Stimulated activated CD8-positive, alpha-beta memory T cell treated with anti-CD3 and anti-CD28 coated beads, Interleukin-7, amount 100 ng/mL, for 4 hours (primary cell): Measurements from ENCODE around the gene ETAA1.

Experiments
- DNase-seq, 2 donors: peaks; one replicate each; pipeline ENCODE4 v3.0.0-alpha.2; 2020; ENCODE audit warnings: low read depth in 2 of 2

ETAA1 gene

DNA sequence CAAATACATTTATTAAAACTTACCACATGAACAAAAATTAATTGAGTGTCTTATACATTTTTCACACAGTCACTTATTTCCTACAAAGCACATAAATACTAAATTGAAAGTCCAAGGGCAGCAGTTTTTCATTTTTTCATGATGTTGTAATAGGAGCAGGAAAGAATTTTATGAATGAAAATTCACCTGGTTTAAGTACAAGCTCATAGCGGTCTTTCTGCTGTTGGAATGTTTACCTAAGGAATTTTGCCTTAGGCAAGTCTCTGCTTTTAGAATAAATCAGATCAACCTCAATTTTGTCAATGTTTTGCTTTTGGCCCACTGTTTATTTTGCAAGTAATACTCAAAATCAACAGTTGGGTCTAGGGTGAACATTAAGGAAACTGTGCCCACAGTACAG lies 40.0 kb downstream of the ETAA1 start:
- DNase-seq: no peak

DNA sequence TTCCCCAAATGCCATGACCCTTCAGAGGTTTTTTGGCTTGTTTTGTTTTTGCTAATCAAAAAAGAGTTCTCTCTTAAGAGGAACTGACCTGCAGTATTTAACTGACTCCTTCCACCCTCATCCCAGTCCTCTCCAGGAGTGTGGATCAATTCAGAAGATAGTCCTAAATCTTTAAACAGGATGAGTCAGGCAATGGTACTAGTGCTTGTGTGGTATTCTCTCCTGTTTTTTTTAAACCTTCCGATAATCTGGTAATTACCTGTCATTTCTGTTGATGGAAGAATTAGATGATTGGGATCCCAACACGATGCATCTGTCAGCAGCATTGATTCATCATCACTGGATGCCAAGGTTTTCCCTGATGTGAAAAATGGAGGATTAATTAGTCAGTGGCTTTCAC lies 41.2 kb downstream of the ETAA1 start:
- DNase-seq: no peak

DNA sequence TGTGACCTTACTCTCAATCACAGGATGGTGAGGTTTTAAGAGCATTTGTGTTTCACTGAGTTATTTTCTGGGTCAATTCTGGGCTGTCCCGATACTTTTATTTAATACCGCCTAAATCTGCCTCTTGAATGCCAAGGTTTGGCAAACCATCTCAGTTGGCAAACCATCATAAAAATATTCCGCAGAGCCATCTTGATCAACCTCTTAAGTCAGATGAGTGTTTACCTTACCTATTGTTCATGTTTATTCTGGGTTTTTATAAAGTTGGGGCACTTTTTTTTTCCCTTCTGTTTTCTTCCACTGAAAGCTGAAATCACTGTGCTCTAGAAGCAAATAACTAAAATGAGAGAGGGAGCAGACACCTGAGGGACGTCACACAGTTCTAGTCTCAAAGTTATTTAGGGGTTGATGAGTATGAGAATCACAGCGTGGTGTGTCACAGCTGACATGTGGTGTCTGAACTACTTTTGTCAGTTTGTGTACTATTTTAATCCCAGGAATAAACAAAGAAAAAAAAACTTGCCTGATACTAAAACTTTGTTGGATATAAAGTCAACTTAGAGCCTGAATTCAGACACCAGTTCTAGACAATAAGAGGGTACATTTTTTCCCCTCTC lies 48.6 kb downstream of the ETAA1 start:
- no peak for DNase-seq

DNA sequence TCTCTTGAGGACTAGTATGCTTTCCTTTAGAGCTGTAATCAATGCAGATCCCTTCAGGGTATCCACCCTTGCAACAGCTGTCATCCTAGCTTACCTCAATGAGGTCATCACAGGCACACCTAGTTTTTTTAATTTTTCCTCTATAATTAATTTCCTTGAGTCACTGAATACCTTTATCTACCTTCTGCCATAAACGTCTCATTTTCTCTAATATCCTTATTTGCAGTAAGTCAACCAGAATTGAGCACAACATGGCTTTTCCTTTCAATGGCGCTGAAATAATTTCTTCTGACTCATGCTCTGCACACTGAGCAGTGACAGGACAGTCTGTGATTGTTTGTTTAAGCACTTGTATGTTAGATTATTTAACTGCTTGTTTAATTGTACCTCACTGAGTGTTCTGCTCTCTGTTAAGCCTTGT lies 49.4 kb downstream of the ETAA1 start:
- DNase-seq: no peak

DNA sequence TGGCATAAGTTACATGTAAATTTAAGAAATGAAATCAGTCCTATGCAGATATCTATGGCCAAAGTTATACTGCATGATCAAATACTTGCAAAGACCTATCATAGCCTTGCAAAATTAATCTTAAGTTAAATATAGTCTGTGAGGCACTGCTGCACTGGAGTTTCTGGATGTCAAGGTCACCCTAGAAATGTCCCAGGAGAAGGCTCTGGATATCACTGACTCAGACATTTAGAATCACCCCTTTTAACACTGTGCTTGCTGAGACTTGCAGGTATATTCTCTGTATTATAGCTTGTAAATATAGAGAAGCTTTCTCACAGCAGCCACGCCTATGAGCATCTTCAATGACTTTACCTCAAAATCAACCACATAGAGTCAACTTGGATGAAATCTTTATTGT lies 51.5 kb downstream of the ETAA1 start:
- no peak for DNase-seq

DNA sequence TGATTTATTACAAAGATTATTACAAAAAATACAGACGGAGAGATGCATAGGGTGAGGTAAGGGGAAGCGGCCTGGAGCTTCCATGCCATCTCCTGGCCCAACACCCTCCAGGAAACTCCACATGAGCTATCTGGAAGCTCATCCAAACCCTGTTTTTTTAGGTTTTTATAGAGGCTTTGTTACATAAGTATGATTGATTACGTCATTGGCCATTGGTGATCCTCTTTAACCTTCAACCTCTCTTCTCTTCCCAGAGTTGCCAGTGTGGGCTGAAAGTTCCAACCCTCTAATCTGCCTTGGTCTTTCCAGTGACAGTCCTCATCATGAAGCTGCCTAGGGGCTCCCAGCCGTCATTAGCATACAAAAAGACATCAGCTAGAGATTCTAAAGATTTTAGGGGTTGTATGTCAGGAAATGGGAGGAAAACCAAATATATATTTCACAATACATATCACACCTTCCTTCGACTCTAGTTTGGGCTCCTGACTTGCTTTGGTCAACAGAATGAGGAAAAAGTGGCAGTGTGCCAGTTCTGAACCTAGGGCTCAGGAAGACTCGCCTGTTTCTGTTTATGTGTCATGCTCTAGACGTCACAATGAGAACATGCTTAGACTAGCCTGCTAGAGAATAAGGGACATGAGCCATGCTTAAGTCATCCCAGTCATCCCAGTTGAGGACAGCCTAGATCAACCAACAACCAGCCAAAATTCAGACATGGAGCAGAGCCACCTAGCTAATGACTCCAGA lies 54.1 kb downstream of the ETAA1 start:
- DNase-seq: no peak

DNA sequence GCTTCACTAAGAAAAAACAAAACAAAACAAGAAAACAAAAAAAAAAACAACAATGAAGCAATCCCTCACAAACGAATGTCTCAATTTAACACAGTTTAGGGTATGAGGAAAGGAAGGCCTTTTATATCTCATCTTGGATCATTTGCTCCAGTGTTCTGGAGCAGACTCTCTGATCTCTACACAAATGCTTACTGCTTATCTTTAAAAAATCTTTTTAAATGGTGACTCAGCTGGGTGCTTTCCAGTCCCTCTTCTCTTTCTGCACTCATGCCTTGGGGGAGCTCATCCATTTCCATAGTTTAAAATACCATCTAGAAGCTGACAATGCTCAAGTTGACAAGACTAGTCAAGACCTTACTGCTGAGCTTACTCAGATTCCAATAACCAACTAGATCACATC lies 56.2 kb downstream of the ETAA1 start:
- no peak for DNase-seq

DNA sequence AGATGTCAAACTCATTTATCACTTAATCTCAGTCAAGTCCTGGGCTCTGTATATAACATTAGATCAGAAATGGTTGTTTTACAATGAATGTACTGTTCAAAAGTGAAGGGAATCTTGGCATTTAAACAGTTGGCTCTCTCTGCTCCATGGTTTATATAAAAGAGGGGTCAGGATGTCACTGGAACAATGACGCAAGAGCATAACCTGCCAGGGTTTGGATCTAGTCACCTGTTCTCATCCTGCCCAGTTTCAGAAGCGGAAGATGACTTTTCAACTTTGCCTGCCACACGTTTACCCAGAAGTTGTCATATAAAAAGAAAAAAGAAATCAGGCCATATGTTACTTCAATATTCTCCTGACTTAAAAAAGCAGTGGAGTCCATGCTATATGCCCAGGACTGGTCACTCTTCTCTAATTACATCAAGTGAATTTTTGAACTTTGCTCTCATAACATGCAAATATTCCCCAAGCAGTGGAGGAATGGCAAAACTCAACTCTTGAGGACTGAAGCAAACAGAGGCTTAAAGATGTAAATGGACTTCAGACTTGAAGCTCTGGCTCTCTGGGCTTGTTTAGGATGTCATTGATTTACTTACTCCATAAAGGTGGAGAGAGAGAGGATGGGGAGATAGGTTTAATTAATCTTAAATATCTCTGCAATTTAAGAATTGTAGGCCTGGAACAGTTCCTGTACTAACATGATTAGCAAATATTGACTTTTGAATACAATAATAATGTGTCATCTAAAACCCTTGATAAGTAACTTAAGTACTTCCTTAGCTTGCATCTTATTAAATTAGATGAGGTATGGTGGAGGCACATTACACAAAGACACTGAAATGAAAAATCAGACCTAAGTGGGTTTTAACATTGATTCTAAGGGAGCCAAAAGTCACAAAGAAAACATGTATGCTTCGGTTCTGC lies 58.3 kb downstream of the ETAA1 start:
- no peak for DNase-seq

DNA sequence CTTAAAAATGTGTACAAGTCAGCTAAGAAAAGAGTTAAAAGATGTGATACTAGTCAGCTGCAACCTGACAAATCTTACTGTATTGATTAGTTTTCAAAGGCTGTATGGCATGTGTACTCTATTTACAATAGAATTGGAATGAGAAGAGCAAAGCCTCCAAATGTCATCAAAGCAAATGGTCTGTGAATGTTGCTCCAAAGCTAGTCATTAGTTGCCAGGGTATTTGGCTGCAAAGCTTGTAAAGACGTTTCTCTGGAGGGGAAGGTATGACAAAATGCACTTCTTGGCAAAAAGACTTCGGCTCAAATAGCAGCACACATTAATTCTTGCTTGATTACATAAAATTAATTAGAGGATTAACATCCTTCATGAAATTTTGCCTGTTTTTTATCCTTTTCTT lies 59.3 kb downstream of the ETAA1 start:
- DNase-seq: no peak

DNA sequence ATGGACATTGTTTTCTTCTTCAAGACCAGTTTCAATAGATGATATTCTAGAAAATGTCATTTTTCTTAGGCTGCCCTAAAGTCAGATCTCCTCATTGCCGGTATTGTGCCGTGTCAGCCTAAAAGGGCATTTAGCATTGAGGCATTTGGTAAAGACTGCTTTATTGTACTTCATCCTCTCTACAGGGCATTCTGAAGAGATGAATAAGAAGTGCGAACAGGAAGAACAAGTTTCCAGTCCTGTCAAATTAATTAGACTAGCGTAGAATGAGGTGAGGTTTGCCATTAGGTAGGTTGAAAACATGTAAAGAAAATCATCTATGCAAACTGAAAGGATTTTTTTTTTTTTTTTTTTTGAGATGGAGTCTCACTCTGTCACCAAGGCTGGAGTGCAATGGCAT lies 60.6 kb downstream of the ETAA1 start:
- no peak for DNase-seq

DNA sequence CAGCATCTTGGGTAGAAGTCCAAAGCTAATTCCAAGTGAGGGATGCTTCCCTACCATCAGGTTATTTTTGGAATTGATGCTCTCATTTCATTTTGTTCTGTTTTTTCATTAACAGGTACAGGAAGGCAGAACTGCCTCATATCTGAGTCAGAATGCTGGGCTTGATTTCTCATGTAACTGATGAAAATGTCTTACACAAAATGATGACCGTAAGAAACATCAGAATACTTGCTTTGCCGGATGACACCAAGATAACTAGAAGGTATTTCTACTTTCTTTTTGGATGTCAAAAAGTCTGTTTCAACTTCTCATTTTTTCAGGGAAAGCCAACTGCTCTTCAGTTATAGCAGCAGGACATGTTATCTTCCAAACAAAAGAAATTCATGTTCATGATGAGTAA lies 62.6 kb downstream of the ETAA1 start:
- no peak for DNase-seq
